Measurements from ENCODE around the gene EFNB2.
A peak's percentile ranks its signal among the peaks of the same experiment; 100 is the strongest.

EFNB2 gene

GRCh38 chr13:106573284-106573846, 37.9 kb upstream of the EFNB2 start:
- no peaks in the 10 kb centered on the region for H3K36me3 ChIP-seq (ENCODE audit: control insufficient read depth in 1 of 2, insufficient read depth in 2 of 2, low read length in 2 of 2)
- no CpG with 5 or more reads among the region's 8 CpGs for WGBS (ENCODE audit: extremely low coverage, insufficient coverage, insufficient read length)
- no peak overlapping the region for H3K27ac ChIP-seq (ENCODE audit: low read depth, low read length)
- H3K9me3 ChIP-seq (ENCODE audit: insufficient read depth, low read depth, low read length), result no peaks in the 10 kb centered on the region
- no peaks in the 10 kb centered on the region for H3K79me2 ChIP-seq (ENCODE audit: control insufficient read depth, insufficient read depth, low read length, poor library complexity)
- no peak overlapping the region for H3K23ac ChIP-seq (ENCODE audit: low read length)
- no peak overlapping the region for H3K14ac ChIP-seq (ENCODE audit: low read length)
- no peak for DNase-seq
- H3K9ac ChIP-seq (ENCODE audit: low read length), result no peak overlapping the region
- H3K4me2 ChIP-seq (ENCODE audit: low read length), result no peak overlapping the region
- no peak overlapping the region for H2BK12ac ChIP-seq (ENCODE audit: low read length)
- no peak overlapping the region for H4K91ac ChIP-seq (ENCODE audit: low read depth, low read length)
- H3K4me3 ChIP-seq (ENCODE audit: low read depth, low read length), result no peak overlapping the region
- no peak overlapping the region for H2AK5ac ChIP-seq (ENCODE audit: low read length)
- H2BK120ac ChIP-seq (ENCODE audit: insufficient read depth, low read length, poor library complexity), result no peak overlapping the region
- no peak overlapping the region for H2AFZ ChIP-seq (ENCODE audit: insufficient read depth, low read length, poor library complexity)
- H4K12ac ChIP-seq (ENCODE audit: low read depth, low read length), result no peak overlapping the region
- H3K79me1 ChIP-seq (ENCODE audit: low read length), result no peaks in the 10 kb centered on the region
- no peaks in the 10 kb centered on the region for H3K27me3 ChIP-seq (ENCODE audit: insufficient read depth, low read length)
- no peak overlapping the region for H3K4ac ChIP-seq (ENCODE audit: low read depth, low read length)
- no peak overlapping the region for H4K8ac ChIP-seq (ENCODE audit: low read depth, low read length)
- H3K18ac ChIP-seq (ENCODE audit: low read length), result no peak overlapping the region
- H2BK5ac ChIP-seq (ENCODE audit: low read depth, low read length, poor library complexity), result no peak overlapping the region
- H3K4me1 ChIP-seq (ENCODE audit: control insufficient read depth in 1 of 2, insufficient read depth in 2 of 2, low read length in 2 of 2), result no peaks in the 10 kb centered on the region

- no peaks in the 10 kb centered on the region for H3K27me3 ChIP-seq (ENCODE audit: insufficient read depth, low read length)
- peak overlapping the region; percentile 35 for H4K8ac ChIP-seq (ENCODE audit: low read depth, low read length)
- peak; percentile 88 to 91 for DNase-seq
- peak overlapping the region; percentile 44 for H3K4me2 ChIP-seq (ENCODE audit: low read length)
- no peak overlapping the region for H3K27ac ChIP-seq (ENCODE audit: low read depth, low read length)
- no CpG with 5 or more reads among the region's 14 CpGs for WGBS (ENCODE audit: extremely low coverage, insufficient coverage, insufficient read length)
- no peak overlapping the region for H3K14ac ChIP-seq (ENCODE audit: low read length)
- no peaks in the 10 kb centered on the region for H3K9me3 ChIP-seq (ENCODE audit: insufficient read depth, low read depth, low read length)
- no peak overlapping the region for H2BK120ac ChIP-seq (ENCODE audit: insufficient read depth, low read length, poor library complexity)
- H2AFZ ChIP-seq (ENCODE audit: insufficient read depth, low read length, poor library complexity), result peak overlapping the region; percentile 87
- H3K4me3 ChIP-seq (ENCODE audit: low read depth, low read length), result no peak overlapping the region
- H3K4ac ChIP-seq (ENCODE audit: low read depth, low read length), result no peak overlapping the region
- H3K79me2 ChIP-seq (ENCODE audit: control insufficient read depth, insufficient read depth, low read length, poor library complexity), result peaks cover 11% of the 10 kb centered on the region
- H3K9ac ChIP-seq (ENCODE audit: low read length), result no peak overlapping the region
- H3K79me1 ChIP-seq (ENCODE audit: low read length), result peaks cover 7% of the 10 kb centered on the region
- H3K18ac ChIP-seq (ENCODE audit: low read length), result no peak overlapping the region
- no peak overlapping the region for H2BK5ac ChIP-seq (ENCODE audit: low read depth, low read length, poor library complexity)
- H2BK12ac ChIP-seq (ENCODE audit: low read length), result no peak overlapping the region
- H3K4me1 ChIP-seq (ENCODE audit: control insufficient read depth in 1 of 2, insufficient read depth in 2 of 2, low read length in 2 of 2), result no peaks in the 10 kb centered on the region
- no peaks in the 10 kb centered on the region for H3K36me3 ChIP-seq (ENCODE audit: control insufficient read depth in 1 of 2, insufficient read depth in 2 of 2, low read length in 2 of 2)
- H4K91ac ChIP-seq (ENCODE audit: low read depth, low read length), result no peak overlapping the region
- no peak overlapping the region for H2AK5ac ChIP-seq (ENCODE audit: low read length)
- no peak overlapping the region for H3K23ac ChIP-seq (ENCODE audit: low read length)
- no peak overlapping the region for H4K12ac ChIP-seq (ENCODE audit: low read depth, low read length)
These were observed 34.9 kb upstream of the EFNB2 start for GRCh38 chr13:106570299-106570852.

- H3K9me3 ChIP-seq (ENCODE audit: insufficient read depth, low read depth, low read length), result no peaks in the 10 kb centered on the region
- H3K23ac ChIP-seq (ENCODE audit: low read length), result no peak overlapping the region
- no peaks in the 10 kb centered on the region for H3K27me3 ChIP-seq (ENCODE audit: insufficient read depth, low read length)
- WGBS (ENCODE audit: extremely low coverage, insufficient coverage, insufficient read length), result no CpG with 5 or more reads among the region's 3 CpGs
- no peak overlapping the region for H3K14ac ChIP-seq (ENCODE audit: low read length)
- peaks cover 12% of the 10 kb centered on the region for H3K79me2 ChIP-seq (ENCODE audit: control insufficient read depth, insufficient read depth, low read length, poor library complexity)
- peaks cover 1% of the 10 kb centered on the region in 2 experiments for H3K4me1 ChIP-seq (ENCODE audit: control insufficient read depth in 1 of 2, insufficient read depth in 2 of 2, low read length in 2 of 2)
- peak overlapping the region; percentile 44 for H3K4me2 ChIP-seq (ENCODE audit: low read length)
- H3K4me3 ChIP-seq (ENCODE audit: low read depth, low read length), result no peak overlapping the region
- peaks cover 7% of the 10 kb centered on the region for H3K79me1 ChIP-seq (ENCODE audit: low read length)
- no peak overlapping the region for H3K9ac ChIP-seq (ENCODE audit: low read length)
- no peak overlapping the region for H4K12ac ChIP-seq (ENCODE audit: low read depth, low read length)
- H2BK12ac ChIP-seq (ENCODE audit: low read length), result no peak overlapping the region
- H4K8ac ChIP-seq (ENCODE audit: low read depth, low read length), result no peak overlapping the region
- H2AK5ac ChIP-seq (ENCODE audit: low read length), result no peak overlapping the region
- no peak overlapping the region for H3K18ac ChIP-seq (ENCODE audit: low read length)
- H4K91ac ChIP-seq (ENCODE audit: low read depth, low read length), result no peak overlapping the region
- no peak overlapping the region for H2AFZ ChIP-seq (ENCODE audit: insufficient read depth, low read length, poor library complexity)
- H2BK5ac ChIP-seq (ENCODE audit: low read depth, low read length, poor library complexity), result no peak overlapping the region
- no peak overlapping the region for H3K4ac ChIP-seq (ENCODE audit: low read depth, low read length)
- H3K27ac ChIP-seq (ENCODE audit: low read depth, low read length), result no peak overlapping the region
- H2BK120ac ChIP-seq (ENCODE audit: insufficient read depth, low read length, poor library complexity), result no peak overlapping the region
- DNase-seq, result peak; percentile 49 to 77
- no peaks in the 10 kb centered on the region for H3K36me3 ChIP-seq (ENCODE audit: control insufficient read depth in 1 of 2, insufficient read depth in 2 of 2, low read length in 2 of 2)
These were observed 34.0 kb upstream of the EFNB2 start for GRCh38 chr13:106569233-106570095.

GRCh38 chr13:106568299-106569003, 33.0 kb upstream of the EFNB2 start:
- Histone ChIP-seq H3K4me3 (ENCODE audit: low read depth, low read length) (no peak overlapping the region), H4K8ac (ENCODE audit: low read depth, low read length) (peak overlapping the region; percentile 74), H3K27me3 (ENCODE audit: insufficient read depth, low read length) (no peaks in the 10 kb centered on the region), H3K9ac (ENCODE audit: low read length) (no peak overlapping the region), H3K79me2 (ENCODE audit: control insufficient read depth, insufficient read depth, low read length, poor library complexity) (peaks cover 15% of the 10 kb centered on the region), H2BK5ac (ENCODE audit: low read depth, low read length, poor library complexity) (no peak overlapping the region), H3K36me3 (ENCODE audit: control insufficient read depth in 1 of 2, insufficient read depth in 2 of 2, low read length in 2 of 2) (no peaks in the 10 kb centered on the region), H2BK12ac (ENCODE audit: low read length) (no peak overlapping the region), H4K12ac (ENCODE audit: low read depth, low read length) (no peak overlapping the region), H3K79me1 (ENCODE audit: low read length) (peaks cover 7% of the 10 kb centered on the region), H3K4me2 (ENCODE audit: low read length) (peak overlapping the region; percentile 68), H3K23ac (ENCODE audit: low read length) (no peak overlapping the region), H3K18ac (ENCODE audit: low read length) (no peak overlapping the region), H3K4me1 (ENCODE audit: control insufficient read depth in 1 of 2, insufficient read depth in 2 of 2, low read length in 2 of 2) (peaks cover 2% of the 10 kb centered on the region in 2 experiments), H3K9me3 (ENCODE audit: insufficient read depth, low read depth, low read length) (no peaks in the 10 kb centered on the region), H2AK5ac (ENCODE audit: low read length) (no peak overlapping the region), H3K27ac (ENCODE audit: low read depth, low read length) (no peak overlapping the region), H3K14ac (ENCODE audit: low read length) (no peak overlapping the region), H2AFZ (ENCODE audit: insufficient read depth, low read length, poor library complexity) (peak overlapping the region; percentile 69), H2BK120ac (ENCODE audit: insufficient read depth, low read length, poor library complexity) (no peak overlapping the region), H4K91ac (ENCODE audit: low read depth, low read length) (no peak overlapping the region), H3K4ac (ENCODE audit: low read depth, low read length) (no peak overlapping the region)
- WGBS (ENCODE audit: extremely low coverage, insufficient coverage, insufficient read length), result no CpG with 5 or more reads among the region's 11 CpGs
- no peak for DNase-seq

Data from trophoblast cell (in vitro differentiated cells and primary cell).